ENCODE results near the gene ZFP36L2.

The ZFP36L2 gene

GRCh38 chr2:43225788-43226557, 433 bp downstream of the ZFP36L2 start:
- H3K27ac ChIP-seq (replicated peaks) = peak overlapping the region; percentile 99
- H3K27me3 ChIP-seq (ENCODE audit: insufficient read depth, poor library complexity, severe bottlenecking) = no peaks in the 10 kb centered on the region
- peak overlapping the region; percentile 72 for H3K4me3 ChIP-seq (replicated peaks; ENCODE audit: insufficient read depth, low read length)
- TF ChIP-seq POLR2AphosphoS5 (IDR thresholded peaks at IDR 0.05; ENCODE audit: low read depth) (peak; percentile 98), CTCF (IDR thresholded peaks at IDR 0.05; ENCODE audit: insufficient read depth, low read length) (no peak), SPI1 (IDR thresholded peaks at IDR 0.05; ENCODE audit: borderline replicate concordance, low read depth) (peak; percentile 66; the same call in 1 of the 2 replicates), REST (IDR thresholded peaks at IDR 0.05; ENCODE audit: insufficient replicate concordance, low read depth) (no peak)
- peak; percentile 52 to 87 for DNase-seq (ENCODE audit: low read depth in 1 of 2, low spot score in 1 of 2)

- Histone ChIP-seq H3K4me3 (replicated peaks; ENCODE audit: insufficient read depth, low read length) (peak overlapping the region; percentile 72), H3K27ac (replicated peaks) (peak overlapping the region; percentile 99), H3K27me3 (ENCODE audit: insufficient read depth, poor library complexity, severe bottlenecking) (no peaks in the 10 kb centered on the region)
- peak in 1 of 2 experiments; percentile 86 for DNase-seq (ENCODE audit: low read depth in 1 of 2, low spot score in 1 of 2)
- TF ChIP-seq SPI1 (IDR thresholded peaks at IDR 0.05; ENCODE audit: borderline replicate concordance, low read depth) (no peak), POLR2AphosphoS5 (IDR thresholded peaks at IDR 0.05; ENCODE audit: low read depth) (peak; percentile 91), REST (IDR thresholded peaks at IDR 0.05; ENCODE audit: insufficient replicate concordance, low read depth) (peak; percentile 18)
These were observed 1.2 kb downstream of the ZFP36L2 start for GRCh38 chr2:43225093-43225787.

GRCh38 chr2:43224571-43225092, 1.8 kb downstream of the ZFP36L2 start:
- peak overlapping the region; percentile 99 for H3K27ac ChIP-seq (replicated peaks)
- peak in 1 of 2 experiments; percentile 55 for DNase-seq (ENCODE audit: low read depth in 1 of 2, low spot score in 1 of 2)
- H3K27me3 ChIP-seq (ENCODE audit: insufficient read depth, poor library complexity, severe bottlenecking) = no peaks in the 10 kb centered on the region
- H3K4me3 ChIP-seq (replicated peaks; ENCODE audit: insufficient read depth, low read length) = peak overlapping the region; percentile 72
- TF ChIP-seq REST (IDR thresholded peaks at IDR 0.05; ENCODE audit: insufficient replicate concordance, low read depth) (no peak), POLR2AphosphoS5 (IDR thresholded peaks at IDR 0.05; ENCODE audit: low read depth) (peak; percentile 19), GABPA (IDR thresholded peaks at IDR 0.05; ENCODE audit: low read depth) (no peak)
